Liver (tissue), 3 donors: ENCODE measurements around the gene METTL8.

Experiments
- FOXA2 ChIP-seq: IDR thresholded peaks from 2 replicates; pipeline ENCODE4 v1.6.1; 2016; ENCODE audit warnings: antibody characterized with exemption
- SP1 ChIP-seq: IDR thresholded peaks from 2 replicates; pipeline ENCODE4 v1.6.1; 2018; ENCODE audit warnings: antibody characterized with exemption, mild to moderate bottlenecking
- YY1 ChIP-seq: IDR thresholded peaks from 2 replicates; pipeline ENCODE4 v1.6.1; 2016; ENCODE audit warnings: antibody characterized with exemption, mild to moderate bottlenecking
- TF ChIP-seq, protein P1 (sequence below): fragments of 150-350 bp; IDR thresholded peaks from 2 replicates; pipeline ENCODE4 v1.5.1; 2017; ENCODE audit warnings: improper control_type of control experiment, low read depth, low read length; ENCODE audit not compliant: missing input control
- TF ChIP-seq, protein P2 (sequence below): IDR thresholded peaks from 2 replicates; pipeline ENCODE4 v1.6.1; 2016; ENCODE audit warnings: antibody characterized with exemption, mild to moderate bottlenecking
- TF ChIP-seq, protein P3 (sequence below): IDR thresholded peaks from 2 replicates; pipeline ENCODE4 v1.6.1; 2016; ENCODE audit warnings: antibody characterized with exemption
- TF ChIP-seq, protein P4 (sequence below): IDR thresholded peaks from 2 replicates; pipeline ENCODE4 v1.6.1; 2016; ENCODE audit warnings: antibody characterized with exemption
- donor health status: healthy.
- donor health status: healthy.

DNA sequence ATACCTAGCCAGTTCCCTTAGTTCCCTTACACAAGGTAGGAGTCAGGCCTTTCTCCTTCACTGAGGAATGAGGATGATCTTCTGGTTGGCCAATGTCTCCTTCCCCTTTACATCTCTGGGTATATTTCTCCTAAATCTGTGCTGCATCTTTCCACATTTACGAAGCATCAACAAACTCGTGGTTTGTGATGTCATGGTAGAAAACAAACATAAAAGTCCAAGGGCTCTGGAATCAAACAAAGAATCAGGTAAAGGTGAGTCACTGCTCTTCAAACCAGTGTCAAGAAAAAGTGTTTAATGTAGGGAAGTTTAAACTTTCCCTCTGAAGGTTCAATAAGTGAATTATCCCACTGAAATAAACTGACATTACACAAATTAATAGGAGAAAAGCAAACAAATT lies 122.9 kb downstream of the METTL8 start:
- TF ChIP-seq FOXA2 (no peak), SP1 (no peak), YY1 (no peak)
- TF ChIP-seq, protein P1, sequence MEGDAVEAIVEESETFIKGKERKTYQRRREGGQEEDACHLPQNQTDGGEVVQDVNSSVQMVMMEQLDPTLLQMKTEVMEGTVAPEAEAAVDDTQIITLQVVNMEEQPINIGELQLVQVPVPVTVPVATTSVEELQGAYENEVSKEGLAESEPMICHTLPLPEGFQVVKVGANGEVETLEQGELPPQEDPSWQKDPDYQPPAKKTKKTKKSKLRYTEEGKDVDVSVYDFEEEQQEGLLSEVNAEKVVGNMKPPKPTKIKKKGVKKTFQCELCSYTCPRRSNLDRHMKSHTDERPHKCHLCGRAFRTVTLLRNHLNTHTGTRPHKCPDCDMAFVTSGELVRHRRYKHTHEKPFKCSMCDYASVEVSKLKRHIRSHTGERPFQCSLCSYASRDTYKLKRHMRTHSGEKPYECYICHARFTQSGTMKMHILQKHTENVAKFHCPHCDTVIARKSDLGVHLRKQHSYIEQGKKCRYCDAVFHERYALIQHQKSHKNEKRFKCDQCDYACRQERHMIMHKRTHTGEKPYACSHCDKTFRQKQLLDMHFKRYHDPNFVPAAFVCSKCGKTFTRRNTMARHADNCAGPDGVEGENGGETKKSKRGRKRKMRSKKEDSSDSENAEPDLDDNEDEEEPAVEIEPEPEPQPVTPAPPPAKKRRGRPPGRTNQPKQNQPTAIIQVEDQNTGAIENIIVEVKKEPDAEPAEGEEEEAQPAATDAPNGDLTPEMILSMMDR = no peak
- TF ChIP-seq, protein P2, sequence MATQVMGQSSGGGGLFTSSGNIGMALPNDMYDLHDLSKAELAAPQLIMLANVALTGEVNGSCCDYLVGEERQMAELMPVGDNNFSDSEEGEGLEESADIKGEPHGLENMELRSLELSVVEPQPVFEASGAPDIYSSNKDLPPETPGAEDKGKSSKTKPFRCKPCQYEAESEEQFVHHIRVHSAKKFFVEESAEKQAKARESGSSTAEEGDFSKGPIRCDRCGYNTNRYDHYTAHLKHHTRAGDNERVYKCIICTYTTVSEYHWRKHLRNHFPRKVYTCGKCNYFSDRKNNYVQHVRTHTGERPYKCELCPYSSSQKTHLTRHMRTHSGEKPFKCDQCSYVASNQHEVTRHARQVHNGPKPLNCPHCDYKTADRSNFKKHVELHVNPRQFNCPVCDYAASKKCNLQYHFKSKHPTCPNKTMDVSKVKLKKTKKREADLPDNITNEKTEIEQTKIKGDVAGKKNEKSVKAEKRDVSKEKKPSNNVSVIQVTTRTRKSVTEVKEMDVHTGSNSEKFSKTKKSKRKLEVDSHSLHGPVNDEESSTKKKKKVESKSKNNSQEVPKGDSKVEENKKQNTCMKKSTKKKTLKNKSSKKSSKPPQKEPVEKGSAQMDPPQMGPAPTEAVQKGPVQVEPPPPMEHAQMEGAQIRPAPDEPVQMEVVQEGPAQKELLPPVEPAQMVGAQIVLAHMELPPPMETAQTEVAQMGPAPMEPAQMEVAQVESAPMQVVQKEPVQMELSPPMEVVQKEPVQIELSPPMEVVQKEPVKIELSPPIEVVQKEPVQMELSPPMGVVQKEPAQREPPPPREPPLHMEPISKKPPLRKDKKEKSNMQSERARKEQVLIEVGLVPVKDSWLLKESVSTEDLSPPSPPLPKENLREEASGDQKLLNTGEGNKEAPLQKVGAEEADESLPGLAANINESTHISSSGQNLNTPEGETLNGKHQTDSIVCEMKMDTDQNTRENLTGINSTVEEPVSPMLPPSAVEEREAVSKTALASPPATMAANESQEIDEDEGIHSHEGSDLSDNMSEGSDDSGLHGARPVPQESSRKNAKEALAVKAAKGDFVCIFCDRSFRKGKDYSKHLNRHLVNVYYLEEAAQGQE = no peak
- TF ChIP-seq, protein P3, sequence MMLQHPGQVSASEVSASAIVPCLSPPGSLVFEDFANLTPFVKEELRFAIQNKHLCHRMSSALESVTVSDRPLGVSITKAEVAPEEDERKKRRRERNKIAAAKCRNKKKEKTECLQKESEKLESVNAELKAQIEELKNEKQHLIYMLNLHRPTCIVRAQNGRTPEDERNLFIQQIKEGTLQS = no peak
- TF ChIP-seq, protein P4, sequence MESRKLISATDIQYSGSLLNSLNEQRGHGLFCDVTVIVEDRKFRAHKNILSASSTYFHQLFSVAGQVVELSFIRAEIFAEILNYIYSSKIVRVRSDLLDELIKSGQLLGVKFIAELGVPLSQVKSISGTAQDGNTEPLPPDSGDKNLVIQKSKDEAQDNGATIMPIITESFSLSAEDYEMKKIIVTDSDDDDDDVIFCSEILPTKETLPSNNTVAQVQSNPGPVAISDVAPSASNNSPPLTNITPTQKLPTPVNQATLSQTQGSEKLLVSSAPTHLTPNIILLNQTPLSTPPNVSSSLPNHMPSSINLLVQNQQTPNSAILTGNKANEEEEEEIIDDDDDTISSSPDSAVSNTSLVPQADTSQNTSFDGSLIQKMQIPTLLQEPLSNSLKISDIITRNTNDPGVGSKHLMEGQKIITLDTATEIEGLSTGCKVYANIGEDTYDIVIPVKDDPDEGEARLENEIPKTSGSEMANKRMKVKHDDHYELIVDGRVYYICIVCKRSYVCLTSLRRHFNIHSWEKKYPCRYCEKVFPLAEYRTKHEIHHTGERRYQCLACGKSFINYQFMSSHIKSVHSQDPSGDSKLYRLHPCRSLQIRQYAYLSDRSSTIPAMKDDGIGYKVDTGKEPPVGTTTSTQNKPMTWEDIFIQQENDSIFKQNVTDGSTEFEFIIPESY = no peak
